Kidney (tissue), 14 donors: ENCODE results near the gene CHERP. TPM values are rescaled to one million over a fixed set of nuclear protein-coding genes. Genes with fewer than 3 reads are reported as not detected.
"Not testable (repeated sequence)": the region's sequence is repeated elsewhere in the genome, so short reads cannot be mapped to it uniquely, and the experiment has no call there.

Experiments
- DNase-seq, 5 donors: peaks; one replicate each; pipeline ENCODE4 v3.0.0-alpha.2; 2013 to 2020
- FAIRE-seq: peaks from 2 replicates; lab custom pipeline; 2012; peaks lifted over from hg19 to GRCh38; lab: Jason Lieb, UNC
- H3K27ac ChIP-seq, 2 donors: one replicate each; pipeline ENCODE4 v1.7.0; 2013; ENCODE audit warnings: low read depth in 2 of 2, low read length in 2 of 2, inconsistent platforms in 1 of 2
- H3K27me3 ChIP-seq: one replicate; pipeline ENCODE4 v1.7.1; 2013; ENCODE audit warnings: low read length, inconsistent platforms; ENCODE audit not compliant: control insufficient read depth, insufficient read depth
- H3K36me3 ChIP-seq, 3 donors: one replicate each; pipeline versions ENCODE4 v1.7.0 to v1.7.1; 2013; ENCODE audit warnings: low read length in 3 of 3, control low read depth in 1 of 3, inconsistent platforms in 1 of 3; ENCODE audit not compliant: insufficient read depth in 3 of 3, control insufficient read depth in 2 of 3
- H3K4me1 ChIP-seq, 3 donors: one replicate each; pipeline versions ENCODE4 v1.7.0 to v1.7.1; 2013; ENCODE audit warnings: low read length in 3 of 3, inconsistent platforms in 1 of 3, low read depth in 1 of 3; ENCODE audit not compliant: control insufficient read depth in 2 of 3, insufficient read depth in 2 of 3
- H3K4me3 ChIP-seq, 3 donors: one replicate each; pipeline versions ENCODE4 v1.7.0 to v1.8.1; 2013; ENCODE audit warnings: low read length in 3 of 3, control low read depth in 1 of 3, inconsistent platforms in 1 of 3
- H3K9ac ChIP-seq, 3 donors: one replicate each; pipeline versions ENCODE4 v1.7.0 to v1.7.1; 2013; ENCODE audit warnings: low read length in 3 of 3, control low read depth in 1 of 3, inconsistent platforms in 1 of 3
- H3K9me3 ChIP-seq, 3 donors: one replicate each; pipeline versions ENCODE4 v1.7.0 to v1.7.1; 2013; ENCODE audit warnings: low read length in 3 of 3, control low read depth in 1 of 3, inconsistent platforms in 1 of 3; ENCODE audit not compliant: control insufficient read depth in 2 of 3, insufficient read depth in 1 of 3
- intact Hi-C: fragments of 100-400 bp; cut with DNase I; formaldehyde crosslinking; loops from one replicate; pipeline ENCODE4 v1.11.1; 2022
- polyA plus RNA-seq: library from polyadenylated mRNA; stranded (reverse); fragments of 350-450 nt; fragmentation: Illumina TruSeq; extraction: RNeasy Lipid Tissue Mini Kit (QIAGEN cat#74804); gene quantifications from one replicate; pipeline ENCODE4 v1.2.3, GENCODE V29; 2014; ENCODE audit warnings: low read depth, low replicate concordance; ENCODE audit not compliant: insufficient read depth
- total RNA-seq: library from RNA; stranded (reverse); fragmentation: NEBNext Ultra II Directional; extraction: Animal tissue kit (Norgen Biotek cat#: 25700); gene quantifications from one replicate; pipeline ENCODE4 v1.2.1, GENCODE V29; 2021
- TF ChIP-seq, protein P1 (sequence below): IDR thresholded peaks from 3 replicates; pipeline ENCODE4 v1.5.1; 2012; ENCODE audit warnings: mild to moderate bottlenecking, moderate library complexity, borderline replicate concordance; ENCODE audit not compliant: insufficient read depth; ENCODE audit errors: extremely low read depth
- donor health status: control.
- donor health status: control.
- donor health status: control.
- donor health status: control.
- donor health status: control.
- donor health status: DM: yes; HTN: yes; CAD: no.
- donor health status: Normal renal cell carcinoma (clear cell type).

CHERP gene
- total and polyA plus RNA-seq, 2 donors from 2014 or later = 14.6 to 37.2 TPM

DNA sequence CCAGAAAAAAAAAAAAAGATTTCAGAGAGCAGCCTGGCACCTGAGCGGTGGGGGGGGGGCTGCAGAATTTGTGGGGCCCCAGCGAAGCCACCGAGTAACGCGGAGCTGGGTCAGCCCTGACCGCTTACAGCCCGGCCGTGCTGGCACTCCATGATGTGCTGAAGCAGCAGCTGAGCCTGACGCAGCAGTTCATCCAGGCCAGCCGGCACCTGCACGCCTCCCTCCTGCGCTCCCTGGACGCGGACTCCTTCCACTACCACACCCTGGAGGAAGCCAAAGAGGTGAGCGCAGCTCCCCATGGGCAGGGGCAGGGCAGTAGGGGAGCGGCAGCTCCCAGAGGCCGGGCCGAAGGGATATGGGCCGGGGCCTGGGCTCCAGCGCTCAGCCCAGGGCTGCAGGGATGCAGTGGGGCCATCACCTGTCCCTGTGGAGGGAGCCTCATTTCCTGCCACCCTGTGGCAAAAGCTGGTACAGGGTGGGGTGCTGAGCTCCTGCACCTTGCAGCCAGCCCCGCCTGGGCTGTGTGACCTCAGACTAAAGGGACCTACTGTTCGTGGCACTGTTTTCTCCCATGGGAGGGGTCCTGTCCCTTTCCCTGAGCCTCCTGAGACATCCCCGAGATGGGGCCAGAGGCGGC, 27.7 kb downstream of the CHERP start:
- FAIRE-seq (no peak), DNase-seq (no peak)
- Histone ChIP-seq H3K9me3 (no peaks in the 10 kb centered on the region), H3K36me3 (peaks cover 3 to 37% (median 14%) of the 10 kb centered on the region in 3 donors), H3K9ac (no peak overlapping the region), H3K4me3 (no peak overlapping the region), H3K27me3 (no peaks in the 10 kb centered on the region), H3K4me1 (no peaks in the 10 kb centered on the region), H3K27ac (no peak overlapping the region)
- TF ChIP-seq, protein P1, sequence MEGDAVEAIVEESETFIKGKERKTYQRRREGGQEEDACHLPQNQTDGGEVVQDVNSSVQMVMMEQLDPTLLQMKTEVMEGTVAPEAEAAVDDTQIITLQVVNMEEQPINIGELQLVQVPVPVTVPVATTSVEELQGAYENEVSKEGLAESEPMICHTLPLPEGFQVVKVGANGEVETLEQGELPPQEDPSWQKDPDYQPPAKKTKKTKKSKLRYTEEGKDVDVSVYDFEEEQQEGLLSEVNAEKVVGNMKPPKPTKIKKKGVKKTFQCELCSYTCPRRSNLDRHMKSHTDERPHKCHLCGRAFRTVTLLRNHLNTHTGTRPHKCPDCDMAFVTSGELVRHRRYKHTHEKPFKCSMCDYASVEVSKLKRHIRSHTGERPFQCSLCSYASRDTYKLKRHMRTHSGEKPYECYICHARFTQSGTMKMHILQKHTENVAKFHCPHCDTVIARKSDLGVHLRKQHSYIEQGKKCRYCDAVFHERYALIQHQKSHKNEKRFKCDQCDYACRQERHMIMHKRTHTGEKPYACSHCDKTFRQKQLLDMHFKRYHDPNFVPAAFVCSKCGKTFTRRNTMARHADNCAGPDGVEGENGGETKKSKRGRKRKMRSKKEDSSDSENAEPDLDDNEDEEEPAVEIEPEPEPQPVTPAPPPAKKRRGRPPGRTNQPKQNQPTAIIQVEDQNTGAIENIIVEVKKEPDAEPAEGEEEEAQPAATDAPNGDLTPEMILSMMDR = no peak
- intact Hi-C loops = no loop called here

DNA sequence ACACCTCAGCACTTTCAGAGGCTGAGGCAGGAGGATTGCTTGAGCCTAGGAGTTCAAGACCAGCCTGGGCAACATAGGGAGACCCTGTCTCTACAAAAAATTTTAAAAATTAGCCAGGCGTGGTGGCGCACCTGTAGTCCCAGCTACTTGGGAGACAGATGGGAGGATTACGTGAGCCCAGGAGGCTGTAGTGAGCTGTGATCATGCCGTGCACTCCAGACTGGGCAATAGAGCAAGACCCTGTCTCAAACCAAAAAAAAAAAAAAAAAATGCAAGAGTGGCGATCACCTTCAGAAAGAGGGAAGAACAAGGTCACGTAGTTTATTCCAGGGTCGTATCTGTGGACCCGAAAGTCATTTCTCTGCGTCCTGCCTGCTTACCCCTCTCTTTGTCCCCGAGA, 29.6 kb downstream of the CHERP start:
- FAIRE-seq, H3K27me3 ChIP-seq, H3K4me1 ChIP-seq, H3K27ac ChIP-seq, DNase-seq, H3K9me3 ChIP-seq, intact Hi-C loops, H3K9ac ChIP-seq, H3K4me3 ChIP-seq: not testable (repeated sequence)
- H3K36me3 ChIP-seq = peaks cover 3 to 34% (median 15%) of the 10 kb centered on the region in 3 donors

- DNase-seq (no peak), FAIRE-seq (no peak)
- intact Hi-C loops = no loop called here
- Histone ChIP-seq H3K4me3 (no peak overlapping the region), H3K9me3 (no peaks in the 10 kb centered on the region), H3K27ac (no peak overlapping the region), H3K4me1 (no peaks in the 10 kb centered on the region), H3K9ac (no peak overlapping the region), H3K36me3 (peaks cover 0 to 14% (median 10%) of the 10 kb centered on the region in 3 donors), H3K27me3 (no peaks in the 10 kb centered on the region)
- TF ChIP-seq, protein P1 = no peak
These were observed 32.8 kb downstream of the CHERP start for GRCh38 chr19:16509141-16510061.

GRCh38 chr19:16508546-16508945, 33.7 kb downstream of the CHERP start:
- FAIRE-seq (no peak), DNase-seq (no peak)
- Histone ChIP-seq H3K4me1 (no peaks in the 10 kb centered on the region), H3K9me3 (no peaks in the 10 kb centered on the region), H3K9ac (no peak overlapping the region), H3K27me3 (no peaks in the 10 kb centered on the region), H3K36me3 (peaks cover 0 to 20% (median 10%) of the 10 kb centered on the region in 3 donors), H3K4me3 (no peak overlapping the region), H3K27ac (no peak overlapping the region)
- TF ChIP-seq, protein P1 = no peak
- intact Hi-C loops = no loop called here
